DOHH2 (cell line): ENCODE results near the gene LTB4R.

ENCODE experiments used
- H3F3A ChIP-seq: fragments of 200-600 bp; sonication (generic), shearing (Covaris generic); 2 replicates; pipeline ENCODE4 v1.6.0; 2016; ENCODE audit warnings: antibody characterized with exemption, mild to moderate bottlenecking; ENCODE audit not compliant: control insufficient read depth, insufficient read depth
- H3K27ac ChIP-seq: fragments of 200-600 bp; sonication (generic); 2 replicates; pipeline ENCODE4 v1.5.1; 2014; ENCODE audit warnings: low read depth, mild to moderate bottlenecking, low read length, moderate library complexity
- H3K27me3 ChIP-seq: fragments of 200-600 bp; sonication (generic); 2 replicates; pipeline ENCODE4 v1.6.1; 2014; ENCODE audit warnings: mild to moderate bottlenecking, low read length, mixed read lengths; ENCODE audit not compliant: control insufficient read depth
- H3K36me3 ChIP-seq: fragments of 200-600 bp; sonication (generic); 2 replicates; pipeline ENCODE4 v1.6.1; 2014; ENCODE audit warnings: mild to moderate bottlenecking, low read length, moderate library complexity, mixed read lengths; ENCODE audit not compliant: control insufficient read depth
- H3K4me1 ChIP-seq: fragments of 200-600 bp; sonication (generic); 2 replicates; pipeline ENCODE4 v1.6.1; 2014; ENCODE audit warnings: mild to moderate bottlenecking, low read length, mixed read lengths; ENCODE audit not compliant: control insufficient read depth
- H3K4me2 ChIP-seq: fragments of 200-600 bp; sonication (generic); 2 replicates; pipeline ENCODE4 v1.6.0; 2014; ENCODE audit warnings: mild to moderate bottlenecking, low read length, moderate library complexity
- H3K4me3 ChIP-seq: fragments of 200-600 bp; sonication (generic); 2 replicates; pipeline ENCODE4 v1.5.1; 2014; ENCODE audit warnings: mild to moderate bottlenecking, low read length, mixed read lengths
- H3K79me2 ChIP-seq: fragments of 200-600 bp; sonication (generic); 2 replicates; pipeline ENCODE4 v1.6.1; 2014; ENCODE audit warnings: mild to moderate bottlenecking, low read length, mixed read lengths; ENCODE audit not compliant: control insufficient read depth
- H3K9me2 ChIP-seq: fragments of 200-600 bp; sonication (generic); replicated peaks from 2 replicates; pipeline ENCODE4 v1.6.1; 2014; ENCODE audit warnings: mild to moderate bottlenecking, low read length, mixed read lengths; ENCODE audit not compliant: control insufficient read depth
- H3K9me3 ChIP-seq: fragments of 200-600 bp; sonication (generic); 2 replicates; pipeline ENCODE4 v1.6.1; 2014; ENCODE audit warnings: antibody characterized with exemption, low read length, mixed read lengths; ENCODE audit not compliant: control insufficient read depth, insufficient read depth
- H4K20me1 ChIP-seq: fragments of 200-600 bp; sonication (generic); 2 replicates; pipeline ENCODE4 v1.6.0; 2014; ENCODE audit warnings: low read depth, mild to moderate bottlenecking, antibody characterized with exemption, low read length, moderate library complexity; ENCODE audit not compliant: control insufficient read depth, insufficient read depth
- CTCF ChIP-seq: fragments of 200-600 bp; sonication (generic); IDR thresholded peaks from one replicate; pipeline ENCODE4 v1.5.1; 2014; ENCODE audit warnings: antibody characterized with exemption, mild to moderate bottlenecking, low read depth, low read length; ENCODE audit not compliant: poor library complexity, severe bottlenecking
- EZH2phosphoT487 ChIP-seq: fragments of 200-600 bp; sonication (generic); IDR thresholded peaks from 2 replicates; pipeline ENCODE4 v1.6.1; 2017; ENCODE audit warnings: borderline replicate concordance, mild to moderate bottlenecking, antibody characterized with exemption, low read length, moderate library complexity, mixed read lengths

Gene LTB4R

GRCh38 chr14:24321212-24321975 is 10.1 kb downstream of the LTB4R start:
- H3K4me1 ChIP-seq = no peaks in the 10 kb centered on the region
- H3K27ac ChIP-seq = no peak overlapping the region
- H3K9me3 ChIP-seq = no peaks in the 10 kb centered on the region
- 0 out of 2 replicates have a peak, but pooled peaks cover 5% of the 10 kb centered on the region for H3F3A ChIP-seq
- TF ChIP-seq EZH2phosphoT487 = no peak
- no peaks in the 10 kb centered on the region for H3K79me2 ChIP-seq
- H3K4me2 ChIP-seq = no peak overlapping the region
- H3K36me3 ChIP-seq = no peaks in the 10 kb centered on the region
- H4K20me1 ChIP-seq = no peaks in the 10 kb centered on the region
- H3K4me3 ChIP-seq = no peak overlapping the region
- H3K9me2 ChIP-seq = no peaks in the 10 kb centered on the region
- H3K27me3 ChIP-seq = peaks cover 15% of the 10 kb centered on the region

GRCh38 chr14:24322672-24323071 is 11.4 kb downstream of the LTB4R start:
- Histone ChIP-seq H3F3A (0 out of 2 replicates have a peak, but pooled peaks cover 3% of the 10 kb centered on the region), H4K20me1 (no peaks in the 10 kb centered on the region), H3K9me2 (no peaks in the 10 kb centered on the region), H3K79me2 (no peaks in the 10 kb centered on the region), H3K27me3 (peaks cover 15% of the 10 kb centered on the region), H3K4me1 (peaks cover 6% of the 10 kb centered on the region), H3K4me3 (no peak overlapping the region), H3K27ac (no peak overlapping the region), H3K36me3 (no peaks in the 10 kb centered on the region), H3K4me2 (no peak overlapping the region), H3K9me3 (no peaks in the 10 kb centered on the region)
- TF ChIP-seq CTCF (no peak), EZH2phosphoT487 (no peak)

GRCh38 chr14:24323341-24323740 is 12.0 kb downstream of the LTB4R start:
- peaks cover 6% of the 10 kb centered on the region for H3K4me1 ChIP-seq
- H3K9me3 ChIP-seq = no peaks in the 10 kb centered on the region
- H3K27me3 ChIP-seq = peaks cover 15% of the 10 kb centered on the region
- H3K79me2 ChIP-seq = no peaks in the 10 kb centered on the region
- H3F3A ChIP-seq = no peaks in the 10 kb centered on the region
- H3K27ac ChIP-seq = no peak overlapping the region
- no peak overlapping the region for H3K4me2 ChIP-seq
- no peaks in the 10 kb centered on the region for H3K9me2 ChIP-seq
- H3K4me3 ChIP-seq = no peak overlapping the region
- no peaks in the 10 kb centered on the region for H4K20me1 ChIP-seq
- no peaks in the 10 kb centered on the region for H3K36me3 ChIP-seq
- no peak for TF ChIP-seq EZH2phosphoT487
- no peak for TF ChIP-seq CTCF

- no peaks in the 10 kb centered on the region for H3K9me2 ChIP-seq
- peaks cover 6% of the 10 kb centered on the region for H3K4me1 ChIP-seq
- H3K4me2 ChIP-seq = no peak overlapping the region
- H4K20me1 ChIP-seq = no peaks in the 10 kb centered on the region
- no peaks in the 10 kb centered on the region for H3F3A ChIP-seq
- H3K27me3 ChIP-seq = peaks cover 14% of the 10 kb centered on the region
- H3K9me3 ChIP-seq = no peaks in the 10 kb centered on the region
- TF ChIP-seq EZH2phosphoT487 = no peak
- TF ChIP-seq CTCF = no peak
- H3K27ac ChIP-seq = no peak overlapping the region
- H3K36me3 ChIP-seq = no peaks in the 10 kb centered on the region
- no peak overlapping the region for H3K4me3 ChIP-seq
- H3K79me2 ChIP-seq = no peaks in the 10 kb centered on the region
These were observed 12.7 kb downstream of the LTB4R start for GRCh38 chr14:24324024-24324423.
